ENCODE data around the gene PID1.

PID1 gene, protein sequence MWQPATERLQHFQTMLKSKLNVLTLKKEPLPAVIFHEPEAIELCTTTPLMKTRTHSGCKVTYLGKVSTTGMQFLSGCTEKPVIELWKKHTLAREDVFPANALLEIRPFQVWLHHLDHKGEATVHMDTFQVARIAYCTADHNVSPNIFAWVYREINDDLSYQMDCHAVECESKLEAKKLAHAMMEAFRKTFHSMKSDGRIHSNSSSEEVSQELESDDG

DNA sequence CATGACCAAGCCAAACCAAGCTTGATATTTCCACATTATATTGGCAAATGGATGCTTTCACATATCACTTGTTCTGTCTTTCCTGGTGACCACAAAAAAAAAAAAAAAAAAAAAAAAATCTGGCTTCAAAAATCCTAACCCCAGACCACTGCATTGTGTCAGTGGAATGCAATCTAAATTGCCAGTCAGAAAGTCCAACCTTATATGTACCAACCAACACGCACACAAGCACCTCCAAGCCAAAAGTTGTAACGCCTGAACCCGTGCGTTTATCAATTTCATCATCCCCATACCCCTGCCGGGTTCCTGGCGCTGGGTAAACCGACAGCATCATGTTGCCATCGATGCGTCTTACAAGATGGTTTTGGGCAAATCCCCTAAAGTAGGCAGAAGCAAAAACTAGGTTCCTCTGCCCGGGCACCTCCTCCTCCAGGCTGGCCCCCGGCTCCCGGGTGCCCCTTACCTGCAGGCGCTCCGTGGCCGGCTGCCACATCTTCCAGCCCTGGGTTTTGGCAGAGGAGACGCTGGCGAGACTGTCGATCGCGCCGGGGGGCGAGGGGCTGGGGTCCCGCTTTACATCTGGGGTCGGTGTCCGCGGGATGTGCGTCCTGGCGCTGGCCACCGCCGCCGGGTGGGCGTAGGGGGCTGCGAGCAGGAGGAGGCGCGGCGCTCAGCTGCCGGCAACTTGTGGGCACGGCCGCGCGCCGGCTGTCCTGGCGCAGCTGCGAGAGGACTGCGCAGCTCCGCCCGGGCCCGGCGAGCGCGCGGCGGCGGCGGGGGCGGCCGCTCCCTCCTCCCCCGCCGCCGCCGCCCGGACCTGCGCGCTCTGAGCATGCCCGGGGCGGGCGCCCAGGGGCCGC is at the start of gene PID1:
Gene PID1 (minus strand): TSS at position 737 of the 860 bp plus-strand sequence. CDS start 244 bp downstream, at position 493.
- no peak for DNase-seq (ENCODE audit: low read depth)

DNA sequence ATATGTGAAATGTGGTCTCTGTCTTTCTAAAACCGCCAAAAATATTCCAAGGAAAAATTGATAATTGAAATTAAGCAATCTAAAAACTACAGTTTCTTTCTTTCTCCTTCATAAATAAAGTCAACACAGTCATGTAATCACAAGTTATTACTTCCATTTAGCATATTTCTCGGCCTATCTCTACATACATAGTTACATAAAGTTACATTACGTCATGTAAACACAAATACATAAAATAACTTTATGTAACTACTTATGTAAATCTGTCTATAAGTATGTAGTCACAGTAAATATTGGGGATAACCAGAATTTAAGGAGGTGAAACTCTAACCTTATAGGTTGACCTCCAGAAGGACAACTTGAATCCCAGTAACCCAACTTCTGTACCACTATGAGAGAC is 48.5 kb upstream of the PID1 start:
- DNase-seq (ENCODE audit: low read depth) = no peak

DNA sequence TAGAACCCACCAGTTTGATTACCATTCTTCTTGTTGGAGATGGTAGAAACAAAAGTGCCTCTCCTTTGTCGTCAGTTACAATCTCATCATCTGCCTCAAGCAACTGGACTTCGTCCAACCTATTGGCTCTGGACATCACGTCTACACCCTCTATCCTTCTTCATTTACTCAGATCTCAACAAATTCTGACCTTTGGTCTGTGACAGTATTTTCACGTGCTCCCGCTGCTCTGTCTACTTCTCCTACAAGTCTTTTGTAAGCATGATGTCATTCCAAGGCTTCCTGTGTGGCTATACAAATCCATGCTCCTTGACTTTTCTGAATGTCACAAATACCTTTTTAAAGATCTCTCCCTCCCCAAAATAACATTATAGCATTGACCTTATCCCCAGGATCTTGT is 43.0 kb upstream of the PID1 start:
- DNase-seq (ENCODE audit: low read depth) = no peak

DNA sequence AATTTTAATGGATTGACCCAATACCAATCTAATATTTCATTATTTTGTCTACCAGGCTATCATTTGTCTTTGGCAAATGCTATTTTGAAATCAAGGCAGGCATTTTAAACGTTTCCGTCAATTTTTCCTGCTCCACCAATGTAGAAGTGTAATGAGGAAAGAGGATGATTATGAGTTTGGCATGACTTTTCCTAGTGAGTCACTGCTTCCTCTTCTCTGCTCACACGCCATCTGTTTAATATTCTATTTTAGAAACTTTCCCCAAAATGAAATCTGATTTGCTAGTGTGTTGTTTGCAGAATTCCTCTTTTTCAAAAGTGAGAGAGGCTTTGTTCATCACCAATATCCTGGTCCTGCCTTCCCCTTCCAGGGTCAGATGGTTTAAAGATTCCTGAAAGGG is 42.5 kb upstream of the PID1 start:
- DNase-seq (ENCODE audit: low read depth) = no peak

DNA sequence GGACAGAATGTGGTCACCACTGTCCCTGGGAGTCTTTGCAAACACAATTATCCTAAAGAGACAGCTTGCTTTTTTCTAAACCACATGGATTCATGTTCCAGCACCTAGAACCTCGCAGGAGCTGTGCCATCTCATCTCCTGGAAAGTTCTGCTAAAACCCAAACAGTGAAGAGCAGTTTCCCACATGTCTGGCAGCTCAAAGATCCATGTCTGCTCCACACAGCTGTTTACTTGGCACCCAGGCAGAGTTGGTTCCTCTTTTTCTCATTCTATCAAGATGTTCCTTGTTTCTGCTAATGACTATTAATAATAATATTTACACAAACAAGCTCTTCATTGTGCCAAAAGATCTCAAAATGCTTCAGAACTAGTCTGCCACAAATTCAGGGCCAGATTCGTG is 30.1 kb upstream of the PID1 start:
- DNase-seq (ENCODE audit: low read depth) = no peak

DNA sequence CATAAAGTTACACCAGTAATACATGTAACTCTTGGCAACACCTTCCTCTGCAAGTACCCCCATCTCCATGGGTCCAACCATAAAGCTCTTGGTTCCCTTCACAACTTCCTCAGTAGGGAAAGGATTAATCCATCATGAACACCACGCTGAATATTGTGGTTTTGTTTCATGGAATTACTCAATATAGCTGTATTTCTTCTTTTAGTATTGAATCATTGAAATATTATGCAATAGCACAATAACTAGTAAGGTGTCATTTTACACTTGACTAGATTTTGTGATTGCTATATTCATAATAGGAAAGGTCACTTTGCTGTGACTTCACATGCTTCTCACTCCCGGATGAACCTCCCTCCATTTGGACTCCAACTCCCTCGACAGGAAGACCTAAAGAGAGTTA is 29.7 kb upstream of the PID1 start:
- DNase-seq (ENCODE audit: low read depth) = no peak

DNA sequence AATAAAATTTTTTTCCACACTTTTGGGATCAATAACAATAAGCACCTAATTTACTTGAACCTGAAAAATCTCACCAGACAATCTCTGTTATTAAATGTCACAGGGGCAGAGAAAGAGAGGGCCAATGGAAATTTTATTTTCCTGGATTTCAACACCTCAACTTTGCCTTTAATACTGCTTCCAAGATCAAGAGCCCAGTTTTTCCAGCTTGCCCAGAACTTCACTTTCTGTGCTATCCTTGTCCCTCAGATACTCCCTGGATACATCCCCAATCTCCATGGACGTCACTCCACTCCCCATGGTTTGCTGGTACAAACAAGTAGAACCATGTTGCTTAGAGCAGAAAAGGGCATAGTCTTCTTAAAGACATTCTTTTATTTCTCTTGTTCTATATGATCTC is 29.3 kb upstream of the PID1 start:
- no peak for DNase-seq (ENCODE audit: low read depth)

DNA sequence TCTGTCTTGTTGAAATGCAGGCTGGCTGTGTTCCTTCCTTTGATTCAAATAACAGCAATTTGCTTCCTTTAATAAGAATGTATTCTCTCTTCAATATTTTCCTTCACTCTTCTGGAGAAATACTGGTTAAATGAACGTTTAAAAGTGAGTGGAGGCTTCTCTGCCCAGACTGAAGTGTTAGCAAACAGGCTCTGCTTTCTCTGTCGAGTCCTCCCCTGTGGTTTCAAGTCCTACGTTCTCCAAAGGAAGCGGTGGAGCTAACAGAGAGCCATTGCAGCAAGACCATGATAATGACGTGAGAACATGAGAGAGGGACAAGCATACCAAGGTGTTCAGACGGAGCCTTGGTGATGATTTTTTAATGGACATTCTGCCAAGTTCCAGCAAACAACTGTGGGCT is 26.2 kb upstream of the PID1 start:
- DNase-seq (ENCODE audit: low read depth) = no peak

DNA sequence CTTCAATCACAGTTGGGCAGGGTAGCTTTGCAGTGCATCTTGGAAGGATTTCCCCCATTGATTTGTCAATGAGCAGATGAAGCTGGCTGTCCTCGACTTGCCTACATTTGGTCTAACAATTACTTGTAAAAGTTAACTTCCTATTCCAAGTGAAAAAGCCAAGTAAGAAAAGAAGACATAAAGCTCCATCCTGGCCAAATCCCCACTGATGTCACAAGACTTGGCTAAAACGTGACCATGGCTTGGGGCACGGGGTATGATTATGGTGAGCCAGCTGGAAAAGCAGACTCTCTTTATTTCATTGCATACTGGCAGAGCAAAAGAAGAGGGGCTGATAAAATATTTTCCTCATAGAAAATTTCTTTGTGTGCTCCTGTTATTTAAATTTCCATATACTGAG is 25.4 kb upstream of the PID1 start:
- no peak for DNase-seq (ENCODE audit: low read depth)

DNA sequence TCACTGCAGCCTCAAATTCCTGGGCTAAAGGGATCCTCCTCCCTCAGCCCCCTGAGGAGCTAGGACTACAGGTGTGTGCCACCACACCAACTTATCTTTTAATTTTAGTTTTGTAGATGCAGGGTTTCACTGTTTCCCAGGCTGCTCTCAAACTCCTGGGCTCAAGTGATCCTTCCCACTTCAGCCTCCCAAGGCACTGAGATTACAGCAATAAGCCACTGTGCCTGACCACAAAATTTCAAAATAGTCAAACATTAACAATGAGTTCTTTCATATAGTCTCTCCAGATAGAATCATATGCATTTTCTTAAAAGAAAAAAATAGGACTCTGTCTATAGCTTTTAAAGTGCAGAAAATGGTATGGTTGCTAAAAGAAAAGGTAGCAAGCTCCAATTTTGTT is 24.9 kb upstream of the PID1 start:
- DNase-seq (ENCODE audit: low read depth) = no peak

DNA sequence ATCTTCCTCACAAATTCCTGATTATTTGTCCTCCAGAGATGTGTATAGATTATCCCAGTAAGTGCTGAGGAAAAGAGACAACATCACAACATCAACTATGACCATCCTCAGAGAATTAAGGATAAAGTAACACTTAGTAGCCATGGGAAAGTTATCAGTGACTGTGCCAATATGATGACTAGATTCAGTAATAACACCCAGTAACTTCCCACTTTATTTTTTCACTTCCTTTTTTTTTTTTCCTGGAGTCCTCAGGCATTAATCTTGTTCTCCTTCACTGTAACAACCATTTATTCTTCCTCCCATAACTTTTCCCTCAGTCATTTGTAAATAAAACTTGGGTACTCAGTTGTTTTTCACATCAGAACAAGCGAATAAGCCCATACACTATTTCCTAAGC is 16.7 kb upstream of the PID1 start:
- no peak for DNase-seq (ENCODE audit: low read depth)

DNA sequence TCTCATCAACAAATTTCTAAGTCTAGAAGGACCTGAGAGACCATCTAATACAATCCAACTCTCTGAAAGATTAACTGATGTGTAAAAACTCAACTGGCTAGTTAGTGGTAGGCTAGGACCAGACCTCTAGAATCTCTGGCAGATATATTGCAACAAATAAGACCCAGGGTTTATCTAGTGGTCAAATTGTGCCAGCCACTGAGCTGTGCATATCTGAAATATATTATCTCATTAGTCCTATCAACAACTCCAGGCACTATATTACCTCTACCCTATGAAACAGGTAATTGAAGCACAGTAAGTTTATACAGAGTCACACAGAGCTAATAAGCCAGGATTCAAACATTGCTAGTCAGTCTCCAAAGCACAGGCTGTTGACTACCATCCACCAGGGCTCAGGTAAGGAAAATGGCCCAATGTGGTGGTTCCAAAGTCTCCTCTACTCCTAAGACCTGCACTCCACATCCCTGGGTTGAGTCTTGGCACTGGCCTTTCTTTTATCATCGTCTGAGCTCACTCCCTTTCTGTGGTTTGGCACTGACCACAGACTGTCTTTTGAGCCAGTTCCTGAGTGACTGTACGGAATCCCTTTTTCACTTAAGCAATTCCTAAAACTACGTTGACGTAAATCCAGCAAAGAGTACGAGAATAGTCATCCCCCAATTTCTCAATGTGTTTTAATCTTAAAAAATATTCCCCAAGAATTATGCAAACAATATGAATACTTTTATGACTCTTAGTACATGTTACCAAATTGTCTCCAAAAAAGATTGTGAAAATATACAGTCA is 11.9 kb upstream of the PID1 start:
- DNase-seq (ENCODE audit: low read depth) = no peak

DNA sequence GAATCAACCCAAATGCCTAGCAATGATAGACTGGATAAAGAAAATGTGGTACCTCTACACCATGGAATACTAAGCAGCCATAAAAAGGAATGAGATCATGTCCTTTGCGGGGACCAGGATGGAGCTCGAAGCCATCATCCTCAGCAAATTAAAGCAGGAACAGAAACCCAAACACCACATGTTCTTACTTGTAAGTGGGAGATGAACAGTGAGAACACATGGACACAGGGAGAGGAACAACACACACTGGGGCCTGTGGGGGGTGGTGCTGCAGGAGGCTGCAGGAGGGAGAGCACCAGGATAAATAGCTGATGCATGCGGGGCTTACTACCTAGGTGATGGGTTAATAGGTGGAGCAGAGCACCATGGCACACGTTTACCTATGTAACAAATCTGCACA is 8.4 kb upstream of the PID1 start:
- no peak for DNase-seq (ENCODE audit: low read depth)

DNA sequence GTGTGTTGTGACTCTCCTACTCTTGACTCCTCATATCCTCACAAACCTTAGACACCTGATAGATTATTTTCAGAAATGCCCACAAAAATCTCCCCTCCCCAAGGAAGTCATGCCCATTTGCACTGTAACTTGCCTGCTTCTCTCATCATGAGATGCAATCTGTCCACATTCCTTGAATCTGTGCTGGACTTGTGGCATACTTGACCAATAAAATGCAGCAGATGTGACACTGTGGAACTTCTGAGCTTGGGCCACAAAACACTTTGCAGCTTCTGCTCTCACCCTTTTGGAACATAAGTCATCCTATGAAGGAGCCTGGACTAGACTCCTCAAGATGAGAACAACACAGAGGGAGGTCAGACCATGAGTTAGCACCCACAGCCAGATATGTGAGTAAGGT is 4.4 kb upstream of the PID1 start:
- no peak for DNase-seq (ENCODE audit: low read depth)

DNA sequence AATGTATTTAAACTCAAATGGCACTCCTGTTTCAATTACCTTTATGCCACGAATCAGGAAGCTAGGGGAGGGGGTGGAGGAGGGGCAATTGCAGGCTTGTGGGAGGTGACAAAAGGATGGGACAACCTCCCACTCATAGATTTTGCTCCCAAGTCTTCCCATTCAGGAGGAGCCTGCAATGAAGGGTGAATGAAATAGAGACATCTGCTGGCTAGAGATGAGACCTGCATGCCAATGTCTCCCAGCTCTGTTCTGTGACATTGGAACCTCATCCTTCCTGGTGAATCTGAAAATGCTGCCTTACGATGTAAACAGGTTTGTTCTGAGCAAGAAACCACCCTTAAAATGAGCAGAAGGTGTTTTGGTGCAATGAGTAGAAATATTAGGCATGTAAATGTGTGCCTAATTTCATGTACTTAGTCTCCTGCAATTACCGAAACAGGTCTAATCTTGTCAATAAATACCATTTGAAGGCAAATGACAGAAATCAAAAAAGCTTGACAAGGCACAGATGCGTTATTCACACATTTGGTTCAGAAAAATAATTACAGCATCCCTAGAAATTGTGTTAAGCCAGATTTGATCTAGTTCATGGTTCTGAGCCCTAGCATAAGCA is 2.7 kb upstream of the PID1 start:
- no peak for DNase-seq (ENCODE audit: low read depth)

DNA sequence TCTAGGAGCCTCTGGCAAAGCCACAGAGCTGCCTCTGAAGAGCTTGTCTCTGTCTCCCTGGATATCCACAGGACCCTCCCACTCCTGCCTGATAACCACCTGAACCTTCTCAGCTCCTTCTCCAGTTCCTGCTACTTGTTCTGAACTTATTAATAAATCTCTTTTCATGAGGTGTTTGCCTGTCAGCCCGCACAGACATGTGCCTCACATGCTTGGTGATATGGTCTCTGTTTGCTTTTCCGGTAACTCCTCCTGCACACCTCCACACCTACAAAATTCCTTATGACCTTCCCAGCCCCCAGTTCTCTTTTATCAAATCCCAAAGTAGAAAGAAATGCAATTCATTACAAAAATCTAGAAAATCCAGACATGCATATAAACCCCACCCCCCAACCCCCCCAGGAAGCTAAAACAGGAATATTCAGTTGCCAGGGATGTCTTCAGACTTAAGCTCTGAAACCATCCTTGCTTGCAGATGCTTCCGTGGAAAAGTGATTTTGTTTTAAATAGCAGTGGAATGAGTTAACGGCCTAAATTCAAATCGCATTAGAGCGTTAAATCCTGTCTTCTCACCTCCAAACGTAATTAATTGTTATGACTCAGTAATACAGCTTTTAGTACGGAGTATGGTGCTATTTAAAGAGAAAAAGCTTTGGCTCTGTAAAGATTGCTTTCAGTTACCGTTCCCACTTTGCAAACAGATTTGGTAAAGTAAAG is 2.1 kb upstream of the PID1 start:
- DNase-seq (ENCODE audit: low read depth) = no peak

DNA sequence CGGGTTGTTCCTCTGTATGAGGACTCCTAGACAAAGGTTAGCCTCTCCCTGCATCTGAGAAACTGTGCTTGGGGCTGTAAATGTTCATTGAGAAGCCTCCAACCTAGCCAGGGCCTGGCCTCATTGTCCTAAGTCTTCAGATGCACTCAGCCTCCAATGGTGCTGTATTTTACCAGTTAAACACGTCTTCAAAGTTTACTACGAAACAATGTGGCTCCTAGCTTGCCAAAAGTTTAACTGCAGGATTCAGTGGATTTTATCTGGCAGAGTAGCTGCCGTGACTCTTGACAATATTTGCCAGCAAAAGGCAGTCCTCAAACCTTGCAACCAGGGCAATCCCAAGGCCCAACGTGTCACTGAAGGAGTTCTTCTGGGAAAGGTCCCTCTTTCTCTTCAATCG is 1.1 kb downstream of the PID1 start:
- DNase-seq (ENCODE audit: low read depth) = no peak

DNA sequence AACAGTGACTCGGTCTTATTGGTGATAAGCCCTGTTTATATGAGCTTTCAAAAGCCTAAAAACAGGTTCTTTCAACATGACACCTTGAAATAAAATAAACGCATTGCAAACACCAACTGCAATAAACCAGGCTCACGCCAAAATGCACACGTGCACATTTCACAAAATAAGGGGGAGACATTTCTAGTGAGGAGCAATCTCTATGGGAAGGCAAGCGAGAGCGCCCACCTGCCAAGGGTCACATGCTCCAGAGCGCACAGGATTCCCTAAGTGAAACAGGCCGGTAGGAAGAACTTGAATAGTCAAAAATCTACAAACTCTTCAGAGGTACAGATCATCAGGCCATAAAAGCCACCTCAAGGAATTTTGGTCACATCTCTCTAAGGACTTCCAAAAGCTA is 1.9 kb downstream of the PID1 start:
- DNase-seq (ENCODE audit: low read depth) = no peak

DNA sequence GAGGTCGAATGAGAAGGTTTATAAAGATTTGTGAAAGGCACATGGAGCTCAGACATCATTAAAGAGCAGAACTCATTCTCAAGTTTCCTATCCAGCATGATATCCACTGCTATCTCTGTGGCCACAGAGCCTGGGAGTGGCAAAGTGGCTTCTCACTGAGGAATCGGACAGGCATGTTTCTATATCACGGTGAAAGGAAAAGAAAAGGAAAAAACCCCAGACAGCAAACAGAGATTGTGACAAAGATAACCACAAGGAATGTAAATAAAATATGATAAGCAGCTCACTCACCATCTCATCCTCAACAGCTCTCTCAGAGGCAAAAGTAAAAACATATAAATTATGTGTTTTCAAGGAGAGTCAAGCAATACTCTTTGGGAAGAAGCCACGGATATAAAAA is 2.5 kb downstream of the PID1 start:
- no peak for DNase-seq (ENCODE audit: low read depth)

DNA sequence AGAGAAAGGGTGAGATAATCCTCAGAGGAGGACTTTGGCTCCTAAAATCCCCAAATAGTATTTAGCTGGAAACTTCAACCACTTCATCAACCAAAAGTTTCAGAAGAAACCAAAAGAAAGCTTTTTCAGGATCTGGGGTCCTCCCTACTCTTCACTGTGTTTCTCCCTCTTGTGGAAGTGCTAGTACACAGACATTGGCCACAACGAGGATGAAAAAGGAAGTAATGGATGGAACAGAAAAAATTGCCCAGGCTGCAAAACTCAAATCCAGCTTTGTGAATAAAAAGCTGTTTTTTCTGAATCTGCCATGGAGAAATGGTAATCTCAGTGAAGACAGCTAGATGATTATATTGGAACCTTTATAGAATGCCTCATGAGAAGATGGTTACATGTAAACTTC is 4.0 kb downstream of the PID1 start:
- DNase-seq (ENCODE audit: low read depth) = no peak

DNA sequence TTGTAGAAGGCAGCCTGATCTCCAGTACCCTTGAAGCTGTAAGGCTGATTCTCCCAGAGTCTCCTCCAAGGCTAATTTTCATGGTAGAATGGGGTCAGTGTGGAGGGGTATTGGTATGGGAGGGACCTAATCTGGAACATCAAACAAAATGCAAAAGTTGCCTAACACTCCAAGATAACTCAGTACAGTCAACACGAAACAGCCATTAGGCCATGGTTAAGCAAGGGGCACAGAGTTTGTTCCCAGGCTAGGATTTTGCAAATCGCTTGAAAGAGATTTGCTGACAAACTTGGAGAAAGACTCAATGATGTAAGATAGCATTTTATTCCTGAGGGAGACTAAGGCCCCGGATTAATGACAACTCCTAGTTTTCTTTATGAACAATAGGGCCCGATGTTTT is 5.4 kb downstream of the PID1 start:
- DNase-seq (ENCODE audit: low read depth) = no peak

DNA sequence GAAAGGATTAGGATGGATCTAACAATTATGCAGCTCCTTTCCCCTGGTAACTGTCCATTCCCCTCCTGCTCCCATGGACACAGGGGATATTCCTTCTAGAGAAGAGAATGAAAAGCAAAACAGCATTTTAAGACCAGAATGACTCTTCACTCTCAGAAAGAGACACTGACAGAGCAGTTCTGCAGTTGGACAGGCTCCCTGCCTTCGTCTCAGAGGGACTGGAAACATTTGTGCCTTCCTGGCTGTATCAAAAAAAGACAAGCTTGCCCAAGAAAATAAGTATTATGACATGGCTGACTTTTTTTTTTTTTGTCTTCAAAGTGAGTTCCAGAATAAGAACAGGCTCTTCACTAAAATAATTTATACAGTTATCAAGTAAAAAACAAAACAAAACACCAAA is 9.5 kb downstream of the PID1 start:
- DNase-seq (ENCODE audit: low read depth) = no peak

Measured in activated T-cell treated with anti-CD3 and anti-CD28 coated beads for 24 hours (primary cell).